Stimulated activated CD8-positive, alpha-beta memory T cell treated with anti-CD3 and anti-CD28 coated beads, Interleukin-7, amount 100 ng/mL, for 24 hours (primary cell): Measurements from ENCODE around the gene FMOD.
"Not testable (repeated sequence)": the region's sequence is repeated elsewhere in the genome, so short reads cannot be mapped to it uniquely, and the experiment has no call there.

Experiments used
- DNase-seq: peaks from one replicate; pipeline ENCODE4 v3.0.0-alpha.2; 2020; ENCODE audit warnings: low read depth

The FMOD gene

DNA sequence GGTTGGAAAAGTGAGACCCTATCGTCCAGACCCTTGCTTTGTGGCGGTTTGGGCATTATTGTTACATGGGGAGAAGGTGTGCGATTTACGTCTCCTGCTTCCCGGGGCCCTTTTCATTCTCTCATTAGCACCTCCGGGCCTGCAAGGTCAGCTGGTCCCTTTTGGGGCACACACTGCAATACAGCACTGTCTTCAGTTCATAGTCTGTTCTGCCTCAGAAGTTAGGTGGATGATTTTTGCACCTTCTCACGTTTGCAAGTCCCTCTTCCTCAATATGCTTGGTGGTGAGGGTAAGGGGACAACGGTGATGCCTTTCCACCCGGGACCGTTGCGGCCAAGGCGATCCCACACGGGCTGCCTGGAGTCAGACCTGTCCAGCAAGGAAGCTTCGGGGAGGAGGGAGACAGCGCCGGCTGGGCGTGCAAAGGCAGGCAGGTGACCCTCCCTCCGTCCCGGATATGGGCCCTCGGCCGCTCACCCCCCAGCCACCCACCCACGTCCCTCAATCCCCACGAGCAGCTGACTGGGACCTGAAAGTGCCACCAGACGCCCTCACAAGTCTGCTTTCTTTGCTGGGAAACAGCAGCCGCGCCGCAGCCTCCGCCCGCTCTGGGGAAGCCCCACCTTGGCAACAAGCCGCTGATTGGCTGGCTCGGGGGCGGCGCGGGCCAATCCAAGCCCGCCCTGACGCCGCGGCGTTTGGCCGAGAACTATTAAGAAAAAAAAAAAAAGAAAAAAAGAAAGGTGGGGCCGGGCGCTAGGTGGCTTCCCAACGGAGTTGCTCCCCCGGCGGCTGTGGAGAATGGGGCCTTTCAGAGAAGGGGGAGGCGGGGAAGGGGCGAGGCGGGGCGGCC lies 23.9 kb downstream of the FMOD start:
- peak; percentile 88 for DNase-seq

- no peak for DNase-seq
These were observed 25.4 kb downstream of the FMOD start for GRCh38 chr1:203325418-203326091.

GRCh38 chr1:203325026-203325417 lies 25.9 kb downstream of the FMOD start:
- DNase-seq, result no peak

DNA sequence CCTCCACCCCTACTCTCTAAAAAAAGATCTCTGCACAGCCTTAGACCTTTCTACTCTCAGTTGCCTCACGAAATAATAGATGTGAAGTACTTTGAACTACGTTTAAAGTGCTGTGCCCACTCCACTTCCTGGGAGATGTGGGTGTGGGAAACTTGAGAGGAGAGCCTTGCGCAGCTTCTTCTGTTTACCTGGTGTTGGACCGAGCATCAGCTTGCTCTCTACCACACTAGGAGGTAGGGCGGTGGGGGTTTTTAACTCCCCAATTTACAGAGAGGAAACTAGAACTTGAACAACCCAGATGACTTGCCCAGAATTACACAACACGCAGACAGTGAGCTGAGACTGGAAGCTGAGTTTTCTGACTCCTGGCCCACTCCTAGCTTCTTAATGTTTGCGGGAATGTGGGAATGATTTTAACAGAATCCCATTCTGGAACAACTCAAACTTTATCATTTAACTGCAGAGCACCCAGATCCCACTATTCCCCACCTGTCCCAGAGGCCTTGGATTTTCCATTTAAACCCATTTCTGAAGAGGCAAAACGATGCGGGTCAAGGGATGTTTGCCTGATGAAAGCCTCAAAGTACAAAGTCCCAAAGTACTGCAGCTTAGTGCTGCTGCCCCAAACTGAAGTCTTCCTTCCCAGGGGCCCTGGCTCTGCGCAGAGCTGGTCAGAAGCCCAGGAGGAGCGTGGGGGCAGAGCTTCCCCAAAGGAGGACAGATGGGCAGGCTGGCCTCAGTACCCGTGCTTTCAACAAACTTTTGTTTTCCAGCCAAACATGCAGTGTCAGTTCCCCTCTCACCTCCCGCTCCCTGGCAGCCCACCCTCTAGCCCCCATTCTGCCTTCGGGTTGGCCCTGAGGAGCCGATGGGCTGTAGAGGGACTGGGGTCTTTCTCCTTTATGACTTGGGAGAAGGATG lies 26.6 kb downstream of the FMOD start:
- DNase-seq, result no peak

GRCh38 chr1:203323587-203323986 lies 27.3 kb downstream of the FMOD start:
- DNase-seq, result no peak

DNA sequence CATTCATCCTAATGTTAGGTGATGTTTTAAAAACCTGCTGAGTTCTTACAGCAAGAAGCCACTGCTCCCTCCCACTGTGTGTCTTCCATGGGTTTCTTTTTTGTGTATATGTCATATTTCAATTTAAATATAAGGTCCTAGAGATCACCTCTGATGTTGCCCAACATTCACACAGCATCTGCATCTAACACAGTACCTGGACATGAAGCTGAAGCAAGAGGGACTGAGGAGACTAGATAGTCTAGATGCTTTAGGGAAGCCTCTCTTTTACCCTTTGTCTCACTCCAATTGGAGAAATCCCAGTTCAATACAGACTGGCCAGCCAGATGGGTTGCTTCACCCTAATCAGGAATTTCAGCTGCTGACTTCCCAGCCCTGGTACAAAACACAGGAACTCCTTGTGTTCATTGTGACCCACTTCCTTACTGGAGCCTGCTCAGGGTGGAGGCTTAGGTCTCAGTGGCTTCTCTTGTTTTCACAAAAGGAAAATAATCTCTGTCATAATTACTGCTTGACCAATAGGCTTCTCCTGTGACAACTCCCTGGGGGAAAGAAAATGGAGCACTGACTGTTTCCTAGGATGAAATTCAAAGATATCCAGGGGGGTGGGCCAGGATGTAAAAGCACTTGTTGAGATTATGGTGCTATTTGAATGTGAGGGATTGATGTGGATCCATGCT lies 28.3 kb downstream of the FMOD start:
- no peak for DNase-seq

- DNase-seq, result no peak
These were observed 29.5 kb downstream of the FMOD start for GRCh38 chr1:203321273-203322052.

GRCh38 chr1:203320591-203321272 lies 30.2 kb downstream of the FMOD start:
- no peak for DNase-seq

DNA sequence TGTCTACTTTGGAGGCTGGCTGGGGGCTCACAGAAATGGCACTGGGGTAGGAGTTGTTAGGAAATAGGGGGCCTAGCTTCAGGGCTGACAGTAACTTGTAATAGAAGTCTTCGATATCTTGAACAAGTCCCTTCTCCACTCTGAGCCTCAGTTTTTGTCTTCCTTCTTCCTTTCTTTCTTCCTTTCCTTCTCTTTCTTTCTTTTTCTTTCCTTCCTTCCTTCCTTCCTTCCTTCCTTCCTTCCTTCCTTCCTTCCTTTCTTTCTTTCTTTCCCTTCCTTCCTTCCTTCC lies 32.7 kb downstream of the FMOD start:
- DNase-seq, result no peak

DNA sequence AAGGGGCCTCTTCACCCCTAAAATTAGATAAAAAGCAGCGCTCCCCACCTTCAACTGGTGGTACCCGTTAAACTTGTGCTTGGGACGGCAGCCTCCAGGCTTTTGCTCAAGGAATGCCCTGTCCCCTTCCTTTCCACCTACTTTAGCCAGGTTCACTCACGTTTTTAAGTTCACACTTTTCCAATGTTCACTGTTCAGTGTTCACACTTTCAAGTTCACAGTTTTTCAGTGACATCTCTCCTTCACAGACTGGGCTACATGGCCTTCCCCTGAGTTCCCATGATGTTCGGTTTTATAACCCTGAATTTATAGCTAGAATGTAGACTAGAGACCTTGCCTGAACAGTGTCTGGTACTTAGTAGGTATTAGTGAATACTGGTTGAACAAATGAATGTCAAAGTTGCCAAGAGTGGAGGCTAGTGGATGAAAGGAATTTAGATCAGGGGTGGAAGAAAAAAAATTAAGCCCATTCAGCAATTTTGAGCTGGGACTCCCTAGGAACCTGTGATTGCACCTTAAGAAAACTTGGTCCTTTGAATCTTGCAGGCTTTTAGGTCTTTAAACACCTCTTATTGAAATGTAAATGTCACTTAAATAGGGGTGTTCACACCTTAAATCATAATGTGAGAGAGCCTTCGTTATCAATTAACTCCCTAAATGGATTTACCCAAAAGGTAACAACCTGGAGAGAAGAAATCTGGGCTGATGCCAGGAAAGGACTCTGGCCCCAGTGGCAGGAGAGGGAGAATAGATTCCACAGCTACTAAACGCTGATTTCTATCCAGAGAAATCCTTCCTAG lies 33.3 kb downstream of the FMOD start:
- DNase-seq, result no peak

DNA sequence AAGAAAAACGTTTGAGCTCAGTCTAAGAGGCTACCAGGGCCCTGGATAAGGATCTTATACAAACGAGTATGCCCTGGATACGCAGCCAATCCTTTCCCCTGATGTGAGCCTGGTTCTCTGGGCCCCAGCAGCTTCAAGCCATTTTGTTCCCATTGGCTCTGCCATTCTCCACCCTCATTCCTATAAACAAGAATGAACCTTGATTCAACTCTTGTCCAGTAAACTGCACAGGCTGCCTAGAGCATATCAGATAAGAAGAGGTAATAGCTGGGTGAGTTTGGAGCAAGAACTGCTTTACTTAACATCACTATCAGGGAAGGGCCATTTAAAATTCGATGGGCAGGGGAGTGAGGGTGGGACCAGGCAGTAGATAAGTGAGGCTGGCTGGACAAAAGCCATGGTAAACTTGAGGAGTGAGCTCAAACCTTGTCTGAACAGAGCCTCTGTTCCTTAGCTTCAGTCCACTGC lies 34.3 kb downstream of the FMOD start:
- no peak for DNase-seq

DNA sequence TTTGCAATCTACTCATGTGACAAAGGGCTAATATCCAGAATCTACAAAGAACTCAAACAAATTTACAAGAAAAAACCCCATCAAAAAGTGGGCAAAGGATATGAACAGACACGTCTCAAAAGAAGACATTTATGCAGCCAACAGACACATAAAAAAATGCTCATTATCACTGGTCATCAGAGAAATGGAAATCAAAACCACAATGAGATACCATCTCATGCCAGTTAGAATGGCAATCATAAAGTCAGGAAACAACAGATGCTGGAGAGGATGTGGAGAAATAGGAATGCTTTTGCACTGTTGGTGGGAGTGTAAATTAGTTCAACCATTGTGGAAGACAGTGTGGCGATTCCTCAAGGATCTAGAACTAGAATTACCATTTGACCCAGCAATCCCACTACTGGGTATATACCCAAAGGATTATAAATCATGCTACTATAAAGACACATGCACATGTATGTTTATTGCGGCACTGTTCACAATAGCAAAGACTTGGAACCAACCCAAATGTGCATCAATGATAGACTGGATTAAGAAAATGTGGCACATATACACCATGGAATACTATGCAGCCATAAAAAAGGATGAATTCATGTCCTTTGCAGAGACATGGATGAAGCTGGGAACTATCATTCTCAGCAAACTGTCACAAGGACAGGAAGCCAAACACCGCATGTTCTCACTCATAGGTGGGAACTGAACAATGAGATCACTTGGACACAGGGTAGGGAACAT lies 36.7 kb downstream of the FMOD start:
- DNase-seq, result not testable (repeated sequence)

- no peak for DNase-seq
These were observed 39.3 kb downstream of the FMOD start for GRCh38 chr1:203311368-203312301.

GRCh38 chr1:203308923-203309331 lies 42.0 kb downstream of the FMOD start:
- DNase-seq, result no peak

DNA sequence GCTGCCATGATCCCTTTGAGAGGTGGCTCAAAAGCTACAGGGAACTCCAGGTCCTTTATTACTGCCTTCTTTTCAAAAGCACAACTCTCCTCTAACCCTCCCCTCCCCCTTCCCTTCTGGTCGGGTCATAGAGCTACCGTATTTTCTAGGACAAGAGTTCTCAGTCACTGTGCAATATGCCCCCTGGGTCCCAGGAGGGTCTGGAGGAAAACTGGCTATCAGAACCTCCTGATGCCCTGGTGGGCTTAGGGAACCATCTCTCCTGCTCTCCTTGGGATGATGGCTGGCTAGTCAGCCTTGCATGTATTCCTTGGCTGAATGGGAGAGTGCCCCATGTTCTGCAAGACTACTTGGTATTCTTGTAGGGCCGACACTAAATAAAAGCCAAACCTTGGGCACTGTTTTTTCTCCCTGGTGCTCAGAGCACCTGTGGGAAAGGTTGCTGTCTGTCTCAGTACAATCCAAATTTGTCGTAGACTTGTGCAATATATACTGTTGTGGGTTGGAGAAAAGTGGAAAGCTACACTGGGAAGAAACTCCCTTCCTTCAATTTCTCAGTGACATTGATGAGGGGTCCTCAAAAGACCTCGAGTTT lies 42.5 kb downstream of the FMOD start:
- no peak for DNase-seq

DNA sequence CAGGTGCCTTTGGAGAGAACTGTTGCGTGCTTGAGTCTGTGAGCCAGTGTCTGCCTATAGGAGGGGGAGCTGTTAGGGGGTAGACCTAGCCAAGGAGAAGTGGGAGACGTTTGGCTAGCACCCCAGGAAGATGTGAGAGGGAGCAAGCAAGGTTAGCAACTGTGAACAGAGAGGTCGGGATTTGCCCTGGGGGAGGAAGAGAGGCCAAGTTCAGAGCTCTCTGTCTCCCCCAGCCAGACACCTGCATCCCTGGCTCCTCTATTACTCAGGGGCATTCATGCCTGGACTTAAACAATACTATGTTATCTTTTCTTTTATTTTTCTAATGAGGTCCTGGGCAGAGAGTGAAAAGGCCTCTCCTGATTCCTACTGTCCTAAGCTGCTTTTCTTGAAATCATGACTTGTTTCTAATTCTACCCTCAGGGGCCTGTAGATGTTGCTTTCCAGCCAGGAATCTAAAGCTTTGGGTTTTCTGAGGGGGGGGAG lies 43.2 kb downstream of the FMOD start:
- DNase-seq, result no peak

GRCh38 chr1:203306965-203307541 lies 43.9 kb downstream of the FMOD start:
- DNase-seq, result no peak
